Measurements from ENCODE around the gene CACFD1. TPM values are rescaled to one million over a fixed set of nuclear protein-coding genes. Genes with fewer than 3 reads are reported as not detected.

CACFD1 gene
- total RNA-seq, 1 donor from 2014 or later: 9.1 TPM

- intact Hi-C loops (cut with DNase I): no loop called here
- no peaks in the 10 kb centered on the region for H3K36me3 ChIP-seq
- DNase-seq (ENCODE audit: extremely low spot score in 2 of 2): no peak
- H3K4me1 ChIP-seq: peaks cover 16% of the 10 kb centered on the region
- H3K4me3 ChIP-seq: peak within 1 kb of the TSS; percentile 54 to 85
- H3K9me3 ChIP-seq: no peaks in the 10 kb centered on the region
- H3K27me3 ChIP-seq: no peaks in the 10 kb centered on the region
- H3K27ac ChIP-seq: no peak within 1 kb of the TSS
- TF ChIP-seq POLR2A (IDR thresholded peaks at IDR 0.05): no peak
- peak in 1 of 2 donors; percentile 26 for TF ChIP-seq POLR2AphosphoS5 (IDR thresholded peaks at IDR 0.05; ENCODE audit: insufficient read depth in 1 of 2, low read depth in 1 of 2)
These were observed 19.3 kb downstream of the CACFD1 start, which contains the start of gene SLC2A6 for GRCh38 chr9:133478851-133479711. TSS of gene SLC2A6 (minus strand) at chr9:133479099. CDS start at chr9:133479059, 40 bp downstream.

- Histone ChIP-seq H3K4me3 (no peak overlapping the region), H3K9me3 (no peaks in the 10 kb centered on the region), H3K27me3 (no peaks in the 10 kb centered on the region), H3K4me1 (peaks cover 10% of the 10 kb centered on the region), H3K36me3 (no peaks in the 10 kb centered on the region), H3K27ac (no peak overlapping the region)
- TF ChIP-seq POLR2A (IDR thresholded peaks at IDR 0.05): no peak
- intact Hi-C loops (cut with DNase I): no loop called here
- no peak for DNase-seq (ENCODE audit: extremely low spot score in 2 of 2)
These were observed 23.8 kb downstream of the CACFD1 start for GRCh38 chr9:133483611-133484010.

- Histone ChIP-seq H3K4me3 (no peak overlapping the region), H3K4me1 (peaks cover 1% of the 10 kb centered on the region), H3K27ac (no peak overlapping the region), H3K9me3 (no peaks in the 10 kb centered on the region), H3K27me3 (no peaks in the 10 kb centered on the region), H3K36me3 (no peaks in the 10 kb centered on the region)
- DNase-seq (ENCODE audit: extremely low spot score in 2 of 2): no peak
- TF ChIP-seq POLR2AphosphoS5 (IDR thresholded peaks at IDR 0.05; ENCODE audit: insufficient read depth in 1 of 2, low read depth in 1 of 2) (no peak), POLR2A (IDR thresholded peaks at IDR 0.05) (no peak), CTCF (IDR thresholded peaks at IDR 0.05) (no peak)
- intact Hi-C loops (cut with DNase I): no loop called here
These were observed 25.1 kb downstream of the CACFD1 start for GRCh38 chr9:133484671-133485437.

- TF ChIP-seq POLR2AphosphoS5 (IDR thresholded peaks at IDR 0.05; ENCODE audit: insufficient read depth in 1 of 2, low read depth in 1 of 2): no peak
- no peak for TF ChIP-seq POLR2A (IDR thresholded peaks at IDR 0.05)
- TF ChIP-seq CTCF (IDR thresholded peaks at IDR 0.05): no peak
- Histone ChIP-seq H3K27ac (no peak overlapping the region), H3K9me3 (no peaks in the 10 kb centered on the region)
These were observed 25.9 kb downstream of the CACFD1 start for GRCh38 chr9:133485531-133486260.

GRCh38 chr9:133487331-133487725, 27.6 kb downstream of the CACFD1 start:
- Histone ChIP-seq H3K27me3 (no peaks in the 10 kb centered on the region), H3K9me3 (no peaks in the 10 kb centered on the region), H3K36me3 (no peaks in the 10 kb centered on the region), H3K4me1 (peaks cover 9% of the 10 kb centered on the region), H3K27ac (no peak overlapping the region), H3K4me3 (no peak overlapping the region)
- no peak for DNase-seq (ENCODE audit: extremely low spot score in 2 of 2)
- no peak for TF ChIP-seq POLR2AphosphoS5 (IDR thresholded peaks at IDR 0.05; ENCODE audit: insufficient read depth in 1 of 2, low read depth in 1 of 2)
- TF ChIP-seq CTCF (IDR thresholded peaks at IDR 0.05): no peak
- no peak for TF ChIP-seq POLR2A (IDR thresholded peaks at IDR 0.05)
- intact Hi-C loops (cut with DNase I): loop anchor here (2.0 kb wide), 1 partner anchor 299 kb away; no protein-coding TSS in a partner anchor

More at GRCh38 chr9:133485531-133486260, 25.9 kb downstream of the CACFD1 start:
- intact Hi-C loops (cut with DNase I): loop anchor here (1.0 to 2.0 kb wide), 2 partner anchors 74 to 297 kb away; no protein-coding TSS in a partner anchor
- no peak overlapping the region for H3K4me3 ChIP-seq
- no peak for DNase-seq (ENCODE audit: extremely low spot score in 2 of 2)
- no peaks in the 10 kb centered on the region for H3K36me3 ChIP-seq
- no peaks in the 10 kb centered on the region for H3K4me1 ChIP-seq
- H3K27me3 ChIP-seq: no peaks in the 10 kb centered on the region

Measured in vagina (tissue), 2 donors.